GM08714 (cell line): Measurements from ENCODE around the gene MGAT4C.

Source experiments
- H3K4me3 ChIP-seq: fragments of 200-500 bp; sonication (Bioruptor generic); 2 replicates; pipeline ENCODE4 v1.5.1; 2014; ENCODE audit warnings: mild to moderate bottlenecking, low read length, inconsistent platforms
- ZNF274 ChIP-seq: IDR thresholded peaks from 2 replicates; pipeline ENCODE4 v1.6.1; 2012; ENCODE audit warnings: mild to moderate bottlenecking, low read depth, low read length

The MGAT4C gene

DNA sequence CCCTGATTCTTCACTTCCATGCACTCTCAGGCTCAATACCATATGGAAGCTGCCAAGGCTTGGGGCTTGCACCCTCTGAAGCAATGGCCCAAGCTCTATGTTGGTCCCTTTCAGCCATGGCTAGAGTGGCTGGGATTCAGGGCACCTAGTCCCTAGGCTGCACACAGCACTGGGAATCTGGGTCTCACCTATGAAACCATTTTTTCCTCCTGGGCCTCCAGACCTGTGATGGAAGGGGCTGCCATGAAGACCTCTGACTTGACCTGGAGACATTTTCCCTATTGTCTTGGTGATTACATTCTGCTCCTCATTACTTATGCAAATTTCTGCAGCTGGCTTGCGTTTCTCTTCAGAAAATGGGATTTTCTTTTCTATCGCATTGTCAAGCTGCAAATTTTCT lies 258.1 kb downstream of the MGAT4C start:
- no peak overlapping the region for H3K4me3 ChIP-seq

DNA sequence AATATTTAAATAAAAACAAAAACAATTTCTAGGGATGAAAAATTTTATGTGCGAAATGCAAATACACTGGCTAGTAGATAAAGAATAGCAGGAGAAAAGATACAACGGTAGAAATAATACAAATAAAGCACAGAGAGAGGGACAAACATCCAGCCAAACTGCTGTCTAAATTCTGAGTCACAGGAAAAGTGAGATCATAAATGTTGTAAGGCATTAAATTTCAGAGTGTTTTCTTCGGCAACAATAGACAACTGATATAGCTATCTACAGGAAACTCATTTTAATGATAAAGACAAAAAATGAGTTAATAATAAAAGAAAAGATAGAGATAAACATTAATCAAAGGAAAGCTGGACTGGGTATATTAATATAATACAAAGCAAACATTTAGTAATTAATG lies 259.9 kb downstream of the MGAT4C start:
- no peak overlapping the region for H3K4me3 ChIP-seq
- TF ChIP-seq ZNF274: no peak

More for the DNA sequence above, 258.1 kb downstream of the MGAT4C start:
- no peak for TF ChIP-seq ZNF274

DNA sequence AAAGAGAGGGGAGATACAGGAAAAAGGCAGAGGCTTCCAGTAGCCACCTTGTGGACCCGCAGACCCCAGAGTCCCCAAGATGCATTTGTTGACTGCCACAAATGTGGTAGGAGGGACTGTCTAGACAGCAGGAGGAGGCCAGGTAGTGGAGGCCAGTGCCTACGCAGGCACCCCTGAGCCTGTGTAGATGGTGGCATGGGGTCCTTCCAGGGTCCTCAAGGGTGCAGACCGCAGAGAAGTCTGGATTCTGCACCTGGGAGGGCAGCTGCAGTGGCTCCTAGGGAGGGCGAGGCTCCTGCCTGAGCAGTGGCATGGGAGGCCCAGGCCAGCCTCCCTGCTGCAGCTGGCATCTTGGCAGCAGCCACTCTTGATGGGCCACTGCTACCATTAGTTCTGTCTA lies 262.4 kb downstream of the MGAT4C start:
- H3K4me3 ChIP-seq: no peak overlapping the region
- TF ChIP-seq ZNF274: no peak

DNA sequence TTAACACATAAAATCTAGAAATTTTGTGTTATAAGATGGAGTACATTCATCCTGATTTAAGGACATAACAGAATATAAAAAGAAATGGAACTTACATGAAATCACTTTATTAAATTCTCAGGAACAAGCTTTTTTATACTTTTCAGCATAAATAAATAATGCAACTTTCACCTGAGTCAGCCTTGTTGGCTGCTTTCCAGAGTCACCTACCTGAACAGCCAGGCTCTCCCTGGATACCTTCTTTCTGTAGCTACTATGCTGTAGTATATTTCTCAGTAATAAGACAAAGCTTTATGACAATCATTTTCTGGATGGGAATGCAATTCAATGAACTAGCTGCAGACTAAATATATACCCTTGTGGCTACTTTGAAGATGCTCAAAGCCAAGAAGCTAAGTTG lies 270.2 kb downstream of the MGAT4C start:
- no peak for TF ChIP-seq ZNF274
- no peak overlapping the region for H3K4me3 ChIP-seq

DNA sequence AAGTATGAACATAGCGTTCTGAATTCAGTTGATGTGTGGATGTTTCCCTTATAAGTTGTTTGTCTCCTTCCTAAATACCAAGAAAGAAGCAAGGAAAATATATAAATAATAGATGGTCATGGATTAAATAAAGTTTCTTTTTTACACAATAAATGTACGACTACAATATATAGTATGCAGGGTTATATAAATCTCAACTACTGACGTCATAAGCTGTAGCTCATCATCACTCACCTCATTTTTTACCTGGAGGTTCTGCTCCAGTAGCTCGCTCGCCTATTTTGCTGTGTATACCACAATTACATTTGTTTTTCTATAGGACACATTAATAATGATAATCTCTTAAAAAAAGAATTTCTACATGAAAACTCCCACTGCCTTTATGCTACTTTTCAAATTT lies 272.6 kb downstream of the MGAT4C start:
- no peak overlapping the region for H3K4me3 ChIP-seq

DNA sequence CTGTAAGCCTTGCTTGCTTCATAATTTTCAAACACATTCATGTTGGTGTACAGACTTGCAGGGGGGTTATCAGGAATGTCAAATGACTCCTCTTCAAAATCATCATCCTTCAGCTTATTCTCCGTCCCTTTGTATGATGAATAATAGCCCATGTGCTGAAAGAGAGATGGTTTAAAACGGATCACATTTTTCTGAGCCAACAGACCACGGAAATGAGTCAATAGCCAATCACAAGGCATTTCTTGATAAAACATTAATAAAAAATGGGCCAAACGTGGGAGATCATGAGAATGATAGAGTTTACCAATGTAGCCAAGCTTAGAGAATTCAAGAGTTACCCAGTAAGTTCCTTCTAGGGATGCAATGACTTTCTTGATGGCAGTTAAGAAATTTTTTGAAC lies 276.6 kb downstream of the MGAT4C start:
- no peak for TF ChIP-seq ZNF274
- H3K4me3 ChIP-seq: no peak overlapping the region

More for the DNA sequence above, 272.6 kb downstream of the MGAT4C start:
- no peak for TF ChIP-seq ZNF274

DNA sequence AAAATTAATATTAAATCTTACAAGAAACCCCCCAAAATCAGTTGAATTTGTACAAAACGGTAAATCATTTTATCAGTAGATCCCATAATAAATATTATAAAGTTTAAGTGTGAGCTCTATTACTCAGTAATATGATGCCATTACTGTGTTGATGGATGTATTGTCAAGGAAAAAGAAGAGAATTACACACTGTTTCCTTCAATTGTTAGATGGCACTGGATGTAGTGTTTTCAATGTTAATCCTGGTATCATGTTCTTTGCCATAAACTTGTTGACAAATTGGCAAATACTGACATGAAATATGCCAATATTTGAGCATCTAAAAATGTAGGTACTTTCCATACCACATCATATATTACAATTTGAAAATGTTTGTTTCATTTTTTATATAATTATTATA lies 280.5 kb downstream of the MGAT4C start:
- no peak overlapping the region for H3K4me3 ChIP-seq
- TF ChIP-seq ZNF274: no peak

DNA sequence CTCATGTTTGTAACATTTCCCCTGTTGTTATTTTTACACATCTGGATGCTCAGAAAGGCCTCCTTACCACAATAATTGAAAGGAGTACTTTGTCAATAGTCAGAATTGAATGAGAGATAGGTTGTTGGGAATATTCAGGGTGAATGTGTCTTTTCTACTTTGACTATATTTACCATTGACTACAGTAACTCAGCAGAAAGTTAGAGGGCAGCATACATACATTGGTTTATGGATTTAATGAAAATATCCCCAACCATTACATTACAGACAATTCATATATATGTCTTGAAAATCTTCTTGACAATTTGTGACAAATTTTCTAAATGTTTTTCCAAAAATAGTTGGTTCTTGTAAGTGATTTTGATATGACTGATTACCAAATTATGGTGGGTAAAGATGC lies 284.4 kb downstream of the MGAT4C start:
- no peak for TF ChIP-seq ZNF274
- no peak overlapping the region for H3K4me3 ChIP-seq

DNA sequence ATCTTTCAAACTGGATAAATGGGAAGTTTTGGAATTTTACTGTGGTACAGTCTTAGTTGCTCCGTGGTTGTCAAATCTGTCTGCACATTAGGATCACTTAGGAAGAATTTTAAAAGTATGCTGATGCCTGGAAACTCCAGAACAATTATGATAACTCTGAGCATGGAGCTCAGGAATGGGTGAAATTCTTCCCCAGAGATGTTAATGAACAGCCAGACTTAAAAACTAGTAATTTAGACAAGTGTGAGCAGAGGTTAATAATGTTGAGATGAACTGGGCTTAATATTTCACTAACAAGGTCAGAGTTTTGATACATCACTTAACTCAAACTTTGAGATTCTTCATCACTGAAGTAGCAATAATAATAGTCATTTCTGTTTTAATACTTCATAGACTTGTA lies 287.6 kb downstream of the MGAT4C start:
- TF ChIP-seq ZNF274: no peak
- no peak overlapping the region for H3K4me3 ChIP-seq

DNA sequence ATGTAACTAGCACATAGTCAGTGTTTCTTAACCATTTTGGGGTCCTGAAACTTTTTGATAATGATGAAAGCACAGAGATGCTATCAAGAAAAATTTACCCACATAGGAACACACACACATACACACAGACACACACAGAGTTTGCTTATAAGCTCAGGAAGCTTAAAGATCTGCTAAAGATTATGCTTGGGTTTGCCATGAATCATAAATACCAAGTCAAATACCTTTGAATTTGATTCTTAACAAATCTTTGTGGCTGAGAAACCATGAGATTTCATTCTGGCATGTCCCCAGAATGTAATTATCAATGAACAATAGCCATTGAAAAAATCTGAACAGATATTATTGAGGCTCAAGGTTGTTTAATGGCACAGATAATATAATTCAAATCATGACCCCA lies 292.9 kb downstream of the MGAT4C start:
- no peak overlapping the region for H3K4me3 ChIP-seq
- no peak for TF ChIP-seq ZNF274

DNA sequence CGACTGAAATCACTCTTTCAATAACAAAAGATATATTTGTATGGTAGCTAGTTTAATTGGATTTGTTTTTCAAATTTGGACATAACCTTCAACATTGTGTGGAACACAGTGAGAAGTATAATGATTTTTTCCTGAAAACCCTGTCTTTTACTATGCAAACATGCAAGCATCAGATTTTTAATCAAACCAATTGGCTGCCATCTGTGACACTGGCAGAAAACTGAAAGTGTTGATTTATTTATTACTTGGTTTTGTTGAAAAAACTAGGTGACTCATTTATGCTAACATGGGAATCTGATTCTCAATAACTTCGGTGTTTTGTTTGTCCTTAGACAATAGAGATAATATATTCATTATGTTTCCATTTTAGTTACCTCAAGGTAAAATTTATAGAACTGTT lies 300.1 kb downstream of the MGAT4C start:
- H3K4me3 ChIP-seq: no peak overlapping the region
- TF ChIP-seq ZNF274: no peak

DNA sequence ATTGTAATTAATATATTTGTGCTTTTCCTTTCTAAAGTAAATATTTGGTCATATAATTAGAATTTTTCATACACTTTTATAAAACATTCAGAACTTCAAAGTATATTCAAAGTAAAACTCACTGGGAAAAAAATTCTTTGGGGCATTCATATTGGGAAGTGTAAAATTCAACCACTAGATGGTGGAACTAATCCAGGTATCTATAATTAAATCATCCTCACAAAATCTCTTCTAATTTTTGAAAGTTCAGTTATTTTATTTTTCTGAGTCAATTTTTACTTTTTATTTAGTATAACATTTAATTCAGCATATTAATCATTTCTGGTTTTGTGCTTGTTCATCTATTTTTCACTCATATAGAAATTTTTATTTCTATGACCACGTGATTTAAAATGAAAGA lies 301.1 kb downstream of the MGAT4C start:
- TF ChIP-seq ZNF274: no peak
- H3K4me3 ChIP-seq: no peak overlapping the region

DNA sequence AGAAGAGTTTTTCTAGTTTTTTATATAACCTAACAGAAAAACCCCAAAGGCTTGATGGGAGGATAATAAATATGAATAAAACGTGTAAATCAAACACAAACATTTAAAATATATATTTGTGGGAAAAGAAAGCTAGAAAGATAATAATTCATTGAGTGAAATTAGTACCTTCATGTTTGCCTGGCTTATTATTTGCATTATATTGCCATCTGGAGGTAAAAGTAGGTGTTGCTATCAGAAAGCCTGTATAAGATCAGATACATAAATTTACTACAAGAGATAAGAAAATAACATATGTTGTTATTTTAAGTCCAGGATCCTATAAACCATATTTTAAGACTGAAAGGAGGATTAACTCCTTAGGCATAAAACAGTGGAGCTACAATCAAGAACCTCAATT lies 304.4 kb downstream of the MGAT4C start:
- TF ChIP-seq ZNF274: no peak
- no peak overlapping the region for H3K4me3 ChIP-seq

DNA sequence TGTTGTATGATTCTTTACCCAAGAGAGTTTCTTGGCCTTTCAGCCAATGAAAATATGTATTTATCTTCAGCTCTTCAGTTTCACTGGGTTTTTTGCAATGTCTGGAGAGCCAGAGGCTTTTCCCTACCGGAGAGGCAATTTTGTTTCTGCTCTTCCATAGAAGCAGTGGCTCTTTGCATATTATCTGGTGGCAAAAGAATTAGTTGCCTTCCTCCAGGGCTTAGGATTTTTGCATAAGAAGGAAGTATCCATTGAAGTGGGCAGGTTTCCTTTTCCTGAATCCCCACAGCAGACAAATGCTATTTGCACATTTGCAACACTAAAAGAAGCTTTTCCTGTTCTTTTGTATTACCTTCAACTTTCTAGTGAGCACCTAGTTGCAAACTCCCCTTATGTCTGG lies 306.9 kb downstream of the MGAT4C start:
- no peak for TF ChIP-seq ZNF274
- H3K4me3 ChIP-seq: no peak overlapping the region

DNA sequence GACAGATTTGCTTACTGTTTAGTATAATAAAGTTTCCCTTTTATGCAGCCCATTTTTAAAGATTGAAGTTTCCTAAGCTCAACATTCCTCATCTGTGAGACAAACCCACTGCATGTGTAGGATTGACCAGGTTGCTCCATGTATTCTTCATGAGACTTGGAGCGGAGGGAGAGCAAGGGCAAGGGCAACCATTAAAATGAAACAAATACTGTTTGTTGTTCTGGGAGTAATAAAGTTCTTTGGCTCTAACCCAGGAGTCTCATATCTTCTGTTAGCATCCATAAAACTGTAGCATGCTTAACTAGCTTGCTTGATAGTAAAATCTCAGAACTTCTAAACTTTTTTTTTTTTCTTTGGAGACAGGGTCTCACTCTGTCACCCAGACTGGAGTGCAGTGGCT lies 307.9 kb downstream of the MGAT4C start:
- TF ChIP-seq ZNF274: no peak
- H3K4me3 ChIP-seq: no peak overlapping the region

DNA sequence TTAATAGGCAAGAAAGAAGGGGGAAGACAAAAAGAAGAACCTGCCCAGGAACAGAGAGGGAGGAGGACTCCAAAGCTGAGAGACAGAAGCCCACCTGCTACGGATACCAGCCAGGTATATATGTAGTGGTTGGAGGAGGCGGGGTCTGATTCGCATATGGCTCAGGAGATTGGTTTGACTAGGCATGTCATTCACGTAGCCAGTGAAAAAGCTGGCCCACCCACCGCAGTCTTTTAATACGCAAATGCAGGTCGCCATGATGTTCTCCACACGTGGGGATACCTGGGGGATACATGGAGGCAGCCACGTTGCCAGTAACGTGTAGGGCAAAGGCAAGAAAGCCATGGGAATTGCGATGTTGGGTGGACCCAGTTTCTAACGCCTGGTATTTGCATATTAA lies 308.9 kb downstream of the MGAT4C start:
- no peak overlapping the region for H3K4me3 ChIP-seq
- no peak for TF ChIP-seq ZNF274

DNA sequence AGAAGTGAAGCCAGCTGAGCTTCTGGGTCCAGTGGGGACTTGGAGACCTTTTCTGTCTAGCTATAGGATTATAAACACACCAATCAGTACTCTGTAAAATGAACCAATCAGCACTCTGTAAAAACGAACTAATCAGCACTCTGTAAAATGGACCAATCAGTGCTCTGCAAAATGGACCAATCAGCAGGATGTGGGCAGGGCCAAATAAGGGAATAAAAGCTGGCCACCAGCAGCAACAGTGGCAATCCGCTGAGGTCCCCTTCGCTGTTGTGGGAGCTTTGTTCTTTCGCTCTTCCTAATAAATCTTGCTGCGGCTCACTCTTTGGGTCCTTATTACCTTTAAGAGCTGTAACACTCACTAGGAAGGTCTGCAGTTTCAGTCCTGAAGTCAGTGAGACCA lies 309.8 kb downstream of the MGAT4C start:
- no peak for TF ChIP-seq ZNF274

DNA sequence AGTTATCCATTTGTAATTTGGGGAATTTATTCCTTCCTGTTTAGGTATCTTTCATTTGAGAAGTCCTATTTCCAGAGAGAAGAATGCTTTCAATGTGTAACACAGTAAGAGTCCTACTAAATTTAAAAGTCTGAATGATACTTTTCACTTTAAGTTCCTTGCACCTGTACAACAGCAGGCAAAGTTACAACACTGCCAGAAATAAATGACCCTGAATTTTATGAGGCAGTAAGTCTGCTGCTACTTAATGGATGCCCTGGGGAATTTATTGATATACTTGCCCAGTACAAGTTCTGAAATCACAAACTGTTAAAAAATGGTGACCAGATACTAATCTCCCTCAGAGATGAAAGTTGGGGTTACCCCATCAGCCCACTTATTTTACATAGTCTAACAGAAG lies 329.0 kb downstream of the MGAT4C start:
- no peak for TF ChIP-seq ZNF274
- H3K4me3 ChIP-seq: no peak overlapping the region

More for the DNA sequence above, 309.8 kb downstream of the MGAT4C start:
- no peak overlapping the region for H3K4me3 ChIP-seq
